GM20000 (cell line): ENCODE measurements around the gene BPIFB2.
"Not testable (repeated sequence)": the region's sequence is repeated elsewhere in the genome, so short reads cannot be mapped to it uniquely, and the experiment has no call there.

ENCODE experiments used
- DNase-seq: peaks from one replicate; pipeline ENCODE4 v3.0.0; 2012; ENCODE audit warnings: low spot score
- TF ChIP-seq, protein P1 (sequence below): IDR thresholded peaks from 2 replicates; pipeline ENCODE4 v1.5.1; 2012; ENCODE audit warnings: mild to moderate bottlenecking, control low read depth; ENCODE audit errors: extremely low read depth, missing control alignments

Gene BPIFB2

DNA sequence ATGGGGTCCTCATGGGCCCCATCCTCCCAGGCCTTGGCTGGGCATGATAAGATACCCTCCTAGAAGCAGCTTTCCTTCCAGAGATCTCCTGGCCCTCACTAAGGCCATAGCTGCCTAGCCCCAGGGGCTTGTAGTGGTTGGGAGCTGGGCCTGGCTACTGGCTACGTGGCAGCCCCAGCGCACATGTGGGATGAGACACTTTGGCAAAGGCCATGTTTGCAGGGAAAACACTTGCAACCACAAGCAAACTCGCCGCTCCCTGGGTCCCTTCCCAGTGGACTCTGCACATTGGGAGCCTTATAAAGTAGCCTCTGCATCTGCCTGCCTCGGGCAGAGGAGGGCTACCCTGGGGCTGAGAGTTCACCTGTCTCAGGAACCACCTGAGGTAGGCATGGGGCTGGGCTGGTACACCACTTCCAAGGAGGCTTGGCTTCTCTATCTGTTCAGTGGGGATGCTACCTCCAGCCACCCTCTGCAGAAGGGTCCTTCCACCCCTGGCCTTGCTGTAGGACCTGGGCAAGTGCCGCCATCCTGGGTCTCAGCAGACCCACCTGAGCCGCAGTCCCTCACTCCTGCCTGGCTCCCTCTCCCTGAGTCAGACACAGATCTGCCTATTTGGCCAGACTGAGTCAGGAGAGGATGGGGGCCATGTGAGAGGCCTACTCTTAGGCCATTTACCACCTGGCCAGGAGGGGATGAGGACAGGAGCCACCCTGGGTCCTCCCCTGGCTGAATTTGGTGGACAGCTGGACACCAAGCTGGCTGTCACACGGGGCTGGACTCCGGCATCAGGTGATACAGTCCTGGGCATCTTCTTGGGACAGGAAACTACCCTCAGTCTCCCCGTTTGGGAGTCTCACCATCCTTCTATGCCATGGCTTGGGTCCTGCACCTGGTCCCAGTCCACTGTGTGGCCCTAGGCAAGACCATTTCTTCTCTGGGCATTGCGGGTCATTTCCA lies at the start of gene BPIFB2:
BPIFB2 (plus strand) TSS at position 329 of the 960 bp plus-strand sequence. CDS start 871 bp downstream, outside the sequence.
- DNase-seq: no peak
- TF ChIP-seq, protein P1, sequence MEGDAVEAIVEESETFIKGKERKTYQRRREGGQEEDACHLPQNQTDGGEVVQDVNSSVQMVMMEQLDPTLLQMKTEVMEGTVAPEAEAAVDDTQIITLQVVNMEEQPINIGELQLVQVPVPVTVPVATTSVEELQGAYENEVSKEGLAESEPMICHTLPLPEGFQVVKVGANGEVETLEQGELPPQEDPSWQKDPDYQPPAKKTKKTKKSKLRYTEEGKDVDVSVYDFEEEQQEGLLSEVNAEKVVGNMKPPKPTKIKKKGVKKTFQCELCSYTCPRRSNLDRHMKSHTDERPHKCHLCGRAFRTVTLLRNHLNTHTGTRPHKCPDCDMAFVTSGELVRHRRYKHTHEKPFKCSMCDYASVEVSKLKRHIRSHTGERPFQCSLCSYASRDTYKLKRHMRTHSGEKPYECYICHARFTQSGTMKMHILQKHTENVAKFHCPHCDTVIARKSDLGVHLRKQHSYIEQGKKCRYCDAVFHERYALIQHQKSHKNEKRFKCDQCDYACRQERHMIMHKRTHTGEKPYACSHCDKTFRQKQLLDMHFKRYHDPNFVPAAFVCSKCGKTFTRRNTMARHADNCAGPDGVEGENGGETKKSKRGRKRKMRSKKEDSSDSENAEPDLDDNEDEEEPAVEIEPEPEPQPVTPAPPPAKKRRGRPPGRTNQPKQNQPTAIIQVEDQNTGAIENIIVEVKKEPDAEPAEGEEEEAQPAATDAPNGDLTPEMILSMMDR: no peak

GRCh38 chr20:32958574-32958973 lies 48.9 kb upstream of the BPIFB2 start:
- no peak for DNase-seq
- TF ChIP-seq, protein P1: no peak

GRCh38 chr20:32959351-32960221 lies 47.9 kb upstream of the BPIFB2 start:
- TF ChIP-seq, protein P1: no peak
- DNase-seq: no peak

DNA sequence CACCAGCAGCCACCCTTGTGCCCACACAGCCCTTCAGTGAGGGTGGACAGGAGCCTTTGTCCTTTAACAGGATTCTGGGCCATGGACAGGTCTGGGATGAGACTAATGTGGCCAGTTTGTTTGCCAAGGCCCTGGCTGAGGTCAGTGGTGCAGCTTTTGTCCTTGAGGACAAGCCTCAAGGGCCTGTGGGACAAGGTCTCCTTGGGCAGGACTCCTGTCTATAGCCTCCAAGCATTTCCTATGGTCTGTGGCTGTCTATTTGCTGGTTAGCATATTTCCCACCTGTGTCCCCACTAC lies 47.3 kb upstream of the BPIFB2 start:
- TF ChIP-seq, protein P1: no peak
- no peak for DNase-seq

DNA sequence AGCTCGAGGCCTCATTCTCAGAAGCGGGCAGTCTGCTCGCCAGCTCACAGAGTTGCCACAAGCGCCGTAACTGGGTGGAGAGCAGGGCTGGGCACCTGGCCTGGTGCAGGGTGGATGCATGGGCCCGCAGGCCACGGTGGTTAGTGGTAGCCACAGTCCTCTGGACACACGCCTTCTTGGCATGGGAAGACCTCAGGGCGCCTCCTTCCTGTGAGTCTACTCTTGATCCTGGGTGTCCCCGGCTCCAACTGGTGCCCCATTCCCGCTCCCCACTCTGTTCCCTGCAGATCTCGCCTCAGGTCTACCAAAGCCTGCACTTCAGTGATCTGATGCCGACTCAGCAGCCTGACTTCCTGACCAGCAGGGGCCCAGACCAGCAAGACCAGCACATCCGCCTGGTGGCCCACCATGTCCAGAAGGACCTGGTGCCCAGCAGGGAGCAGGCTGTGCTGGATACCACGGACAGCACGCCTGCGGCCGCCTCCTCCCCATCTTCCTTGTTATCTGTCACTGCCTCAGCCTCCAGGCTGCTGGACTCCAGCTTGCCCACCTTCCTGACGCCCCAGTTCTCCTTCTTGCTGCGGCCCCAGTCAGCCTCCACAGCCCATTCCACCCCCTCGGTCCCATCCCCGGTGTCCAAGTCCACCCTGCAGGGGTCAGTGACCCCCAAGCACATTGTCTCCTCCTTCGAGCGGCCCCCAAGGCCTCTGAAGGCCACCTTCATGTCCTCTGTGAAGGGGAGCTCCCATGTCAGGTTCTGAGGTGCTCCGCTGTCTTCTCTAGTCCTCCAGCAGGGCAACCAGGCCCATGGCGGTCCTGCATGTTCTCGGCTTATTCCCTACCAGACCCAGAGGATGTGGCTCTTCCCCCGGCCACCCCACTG lies 46.4 kb upstream of the BPIFB2 start:
- DNase-seq: no peak
- TF ChIP-seq, protein P1: no peak

DNA sequence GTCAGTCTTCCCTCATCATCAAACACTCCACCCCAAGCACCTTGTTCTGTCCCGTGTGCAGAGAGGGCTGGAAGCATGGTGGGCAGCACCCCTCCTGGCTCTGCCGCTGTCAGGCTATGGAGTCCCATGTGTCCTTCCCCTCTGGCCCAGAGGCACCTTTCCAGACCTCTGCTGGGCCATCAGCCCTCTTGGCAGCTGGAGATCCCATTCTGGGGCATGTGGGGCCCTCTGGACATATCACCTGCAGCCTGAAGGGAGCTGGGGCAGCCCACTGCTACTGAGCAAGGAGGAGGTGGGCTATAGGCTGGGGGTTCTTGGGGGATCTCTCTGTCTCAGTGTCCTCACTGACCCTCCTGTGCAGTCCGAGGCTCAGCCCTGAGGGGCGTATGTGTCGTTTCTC lies 45.5 kb upstream of the BPIFB2 start:
- no peak for DNase-seq
- TF ChIP-seq, protein P1: no peak

DNA sequence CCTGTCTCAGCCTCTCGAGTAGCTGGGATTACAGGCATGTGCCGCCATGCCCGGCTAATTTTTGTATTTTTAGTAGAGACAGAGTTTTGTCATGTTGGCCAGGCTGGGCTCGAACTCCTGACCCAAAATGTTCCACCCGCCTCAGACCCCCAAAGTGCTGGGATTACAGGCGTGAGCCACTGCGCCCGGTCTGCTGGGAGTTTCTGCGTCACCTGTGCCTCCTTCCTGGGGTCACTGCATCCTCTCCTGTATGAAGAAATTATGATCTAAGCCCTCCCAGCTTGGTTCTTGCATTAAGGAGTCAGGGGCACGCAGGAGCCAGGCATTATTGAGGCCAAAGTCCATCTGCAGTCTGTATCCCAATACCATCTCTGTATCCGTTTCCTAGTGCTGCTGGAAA lies 44.9 kb upstream of the BPIFB2 start:
- DNase-seq: not testable (repeated sequence)
